Liver (tissue), 3 donors: Measurements from ENCODE around the gene PEBP1.

Experiments used
- EGR1 ChIP-seq, 2 donors: IDR thresholded peaks; 2 replicates each; pipeline ENCODE4 v1.6.1; 2016 to 2018; ENCODE audit warnings: antibody characterized with exemption in 2 of 2, low read depth in 2 of 2
- GABPA ChIP-seq, 2 donors: IDR thresholded peaks in 1 of 2; conservative IDR thresholded peaks in 1 of 2; 2 replicates each; pipeline ENCODE4 v1.6.1; 2016; ENCODE audit warnings: antibody characterized with exemption in 2 of 2, mild to moderate bottlenecking in 1 of 2, moderate library complexity in 1 of 2
- RAD21 ChIP-seq, 2 donors: IDR thresholded peaks; 2 replicates each; pipeline ENCODE4 v1.6.1; 2016; ENCODE audit warnings: antibody characterized with exemption in 2 of 2, mild to moderate bottlenecking in 2 of 2
- REST ChIP-seq: IDR thresholded peaks from 2 replicates; pipeline ENCODE4 v1.6.1; 2016; ENCODE audit warnings: antibody characterized with exemption, mild to moderate bottlenecking
- SP1 ChIP-seq: IDR thresholded peaks from 2 replicates; pipeline ENCODE4 v1.6.1; 2018; ENCODE audit warnings: antibody characterized with exemption, mild to moderate bottlenecking
- TF ChIP-seq, protein P1 (sequence below): fragments of 150-350 bp; IDR thresholded peaks from 2 replicates; pipeline ENCODE4 v1.5.1; 2017; ENCODE audit warnings: improper control_type of control experiment, low read depth, low read length; ENCODE audit not compliant: missing input control
- donor health status: healthy.
- donor health status: healthy.

GRCh38 chr12:118189741-118190191, 53.8 kb downstream of the PEBP1 start:
- TF ChIP-seq, protein P1, sequence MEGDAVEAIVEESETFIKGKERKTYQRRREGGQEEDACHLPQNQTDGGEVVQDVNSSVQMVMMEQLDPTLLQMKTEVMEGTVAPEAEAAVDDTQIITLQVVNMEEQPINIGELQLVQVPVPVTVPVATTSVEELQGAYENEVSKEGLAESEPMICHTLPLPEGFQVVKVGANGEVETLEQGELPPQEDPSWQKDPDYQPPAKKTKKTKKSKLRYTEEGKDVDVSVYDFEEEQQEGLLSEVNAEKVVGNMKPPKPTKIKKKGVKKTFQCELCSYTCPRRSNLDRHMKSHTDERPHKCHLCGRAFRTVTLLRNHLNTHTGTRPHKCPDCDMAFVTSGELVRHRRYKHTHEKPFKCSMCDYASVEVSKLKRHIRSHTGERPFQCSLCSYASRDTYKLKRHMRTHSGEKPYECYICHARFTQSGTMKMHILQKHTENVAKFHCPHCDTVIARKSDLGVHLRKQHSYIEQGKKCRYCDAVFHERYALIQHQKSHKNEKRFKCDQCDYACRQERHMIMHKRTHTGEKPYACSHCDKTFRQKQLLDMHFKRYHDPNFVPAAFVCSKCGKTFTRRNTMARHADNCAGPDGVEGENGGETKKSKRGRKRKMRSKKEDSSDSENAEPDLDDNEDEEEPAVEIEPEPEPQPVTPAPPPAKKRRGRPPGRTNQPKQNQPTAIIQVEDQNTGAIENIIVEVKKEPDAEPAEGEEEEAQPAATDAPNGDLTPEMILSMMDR, result no peak
- TF ChIP-seq REST (no peak), SP1 (no peak), EGR1 (IDR thresholded peaks at IDR 0.05; ENCODE audit: low read depth in 2 of 2) (no peak), GABPA (IDR thresholded peaks at IDR 0.05 in 1 of 2, conservative IDR thresholded peaks at IDR 0.05 in 1 of 2) (no peak), RAD21 (IDR thresholded peaks at IDR 0.05) (no peak)
